Activated CD4-positive, alpha-beta memory T cell treated with anti-CD3 and anti-CD28 coated beads for 36 hours (primary cell): ENCODE results near the gene MRPS16. TPM values are rescaled to one million over a fixed set of nuclear protein-coding genes. Genes with fewer than 3 reads are reported as not detected.

Experiments
- CTCF ChIA-PET: fragments of 350-600 bp; sonication (Branson Sonifier 250); formaldehyde crosslinking; loops from one replicate; lab custom pipeline; 2021; ENCODE audit warnings: antibody characterized with exemption, inconsistent platforms; lab: Charles Lee
- POLR2A ChIA-PET: fragments of 350-600 bp; sonication (Branson Sonifier 250); formaldehyde crosslinking; loops from one replicate; lab custom pipeline; 2021; ENCODE audit warnings: antibody characterized with exemption; lab: Charles Lee
- DNase-seq: peaks from one replicate; pipeline ENCODE4 v3.0.0-alpha.2; 2020
- H3K27ac Mint-ChIP-seq: one replicate; pipeline ENCODE4 v1.8.0; 2021; ENCODE audit warnings: mixed read lengths
- H3K27me3 Mint-ChIP-seq: one replicate; pipeline ENCODE4 v1.8.0; 2021; ENCODE audit warnings: mixed read lengths
- H3K36me3 Mint-ChIP-seq: one replicate; pipeline ENCODE4 v1.8.0; 2021; ENCODE audit warnings: mixed read lengths
- H3K4me1 Mint-ChIP-seq: one replicate; pipeline ENCODE4 v1.8.0; 2021; ENCODE audit warnings: low read depth, mixed read lengths
- H3K4me3 Mint-ChIP-seq: one replicate; pipeline ENCODE4 v1.8.0; 2021; ENCODE audit warnings: mild to moderate bottlenecking, mixed read lengths
- H3K9me3 Mint-ChIP-seq: one replicate; pipeline ENCODE4 v1.8.0; 2021; ENCODE audit warnings: mixed read lengths
- intact Hi-C: fragments of 100-400 bp; cut with micrococcal nuclease; formaldehyde crosslinking; loops from one replicate; pipeline ENCODE4 v1.15.1; 2023
- total RNA-seq, 2 experiments: library from RNA; stranded (reverse); gene quantifications; one replicate each; pipeline ENCODE4 v1.2.3, GENCODE V29; 2021

Gene MRPS16
- total RNA-seq, 2 experiments from 2014 or later, result 136 to 139 TPM

DNA sequence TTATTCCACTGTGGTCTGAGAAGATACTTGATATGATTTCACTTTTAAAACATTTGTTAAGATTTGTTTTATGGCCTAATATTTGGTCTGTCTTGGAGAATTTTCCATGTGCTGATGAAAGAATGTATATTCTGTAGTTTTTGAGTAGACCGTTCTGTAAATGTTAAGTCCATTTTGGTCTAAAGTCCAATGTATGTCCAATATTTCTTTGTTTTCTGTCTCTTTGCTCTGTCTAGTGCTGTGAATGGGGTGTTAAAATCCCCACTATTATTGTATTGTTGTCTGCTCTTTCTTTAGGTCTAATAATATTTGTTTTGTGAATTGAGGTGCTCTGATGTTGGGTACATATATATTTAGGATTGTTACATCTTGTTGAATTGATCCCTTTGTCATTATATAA is 36.7 kb downstream of the MRPS16 start:
- no peak overlapping the region for H3K27ac Mint-ChIP-seq
- ChIA-PET POLR2A (no interaction called here), CTCF (no interaction called here)
- peaks cover 45% of the 10 kb centered on the region for H3K36me3 Mint-ChIP-seq
- no peaks in the 10 kb centered on the region for H3K27me3 Mint-ChIP-seq
- H3K4me3 Mint-ChIP-seq, result no peak overlapping the region
- no peaks in the 10 kb centered on the region for H3K9me3 Mint-ChIP-seq
- intact Hi-C loops, result no loop called here
- H3K4me1 Mint-ChIP-seq, result no peaks in the 10 kb centered on the region
- DNase-seq, result no peak

DNA sequence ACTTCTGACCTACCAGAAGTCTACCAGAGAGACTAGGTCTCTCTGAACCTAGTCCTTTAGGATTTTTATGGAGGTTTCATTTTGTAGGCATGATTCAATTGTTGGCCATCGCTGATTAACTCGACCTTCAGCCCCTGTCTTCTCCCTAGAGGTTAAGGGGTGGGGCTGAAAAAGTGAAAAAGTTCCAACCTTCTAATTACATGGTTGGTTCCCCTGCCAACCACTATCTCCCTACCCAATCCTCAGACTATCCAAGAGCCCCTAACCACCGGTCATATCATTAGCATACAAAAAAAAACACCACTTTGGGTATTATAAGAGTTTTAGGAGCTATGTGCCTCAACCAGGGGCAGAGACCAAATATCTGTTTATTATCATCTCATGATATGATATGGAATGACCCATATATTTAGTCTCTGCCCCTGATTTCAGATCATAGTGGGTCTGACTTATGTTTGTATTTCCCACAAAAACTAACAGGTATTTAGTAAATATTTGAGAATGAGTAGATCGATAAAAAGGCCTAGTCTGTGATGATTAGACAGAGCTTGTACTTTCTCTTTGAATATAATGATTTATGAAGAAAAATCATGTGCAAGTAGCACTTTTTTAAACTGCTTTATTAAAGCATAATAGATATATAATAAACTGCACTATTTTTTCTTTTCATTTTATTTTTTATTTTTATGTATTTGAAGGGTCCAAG is 41.2 kb downstream of the MRPS16 start:
- Mint-ChIP-seq H3K4me1 (no peaks in the 10 kb centered on the region), H3K27ac (no peak overlapping the region), H3K36me3 (peaks cover 23% of the 10 kb centered on the region), H3K9me3 (no peaks in the 10 kb centered on the region), H3K4me3 (no peak overlapping the region), H3K27me3 (no peaks in the 10 kb centered on the region)
- intact Hi-C loops, result no loop called here
- POLR2A ChIA-PET, result no interaction called here
- CTCF ChIA-PET, result no interaction called here
- no peak for DNase-seq

DNA sequence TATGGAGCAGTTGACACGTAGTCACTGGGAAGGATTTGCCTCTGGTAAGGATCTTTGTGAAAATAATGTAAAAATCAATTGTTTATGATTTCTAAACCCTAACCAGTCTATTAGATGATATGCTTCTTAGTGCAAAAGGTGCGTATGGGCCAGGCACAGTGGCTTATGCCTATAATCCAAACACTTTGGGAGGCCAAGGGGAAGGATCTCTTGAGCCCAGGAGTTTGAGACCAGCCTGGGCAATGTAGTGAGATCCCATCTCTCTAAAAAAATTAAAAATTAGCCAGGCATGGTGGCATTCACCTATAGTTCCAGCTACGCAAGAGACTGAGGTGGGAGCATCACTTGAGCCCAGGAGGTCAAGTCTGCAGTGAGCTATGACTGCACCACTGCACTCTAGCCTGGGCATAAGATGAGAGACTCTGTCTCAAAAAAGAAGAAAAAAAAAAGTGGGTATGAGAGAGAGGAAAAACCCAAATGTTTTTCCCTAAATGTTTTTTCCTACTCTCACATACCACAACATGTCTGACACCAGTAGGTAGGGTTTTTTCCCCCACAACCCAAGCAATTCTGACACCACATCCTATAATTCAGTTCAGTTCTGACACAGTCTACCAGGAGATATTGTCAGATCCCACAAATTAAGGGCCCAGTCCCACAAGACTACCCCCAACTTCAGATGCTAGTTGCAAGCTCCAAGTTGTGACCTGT is 41.9 kb downstream of the MRPS16 start:
- peaks cover 5% of the 10 kb centered on the region for H3K9me3 Mint-ChIP-seq
- H3K36me3 Mint-ChIP-seq, result peaks cover 25% of the 10 kb centered on the region
- POLR2A ChIA-PET, result no interaction called here
- no peak overlapping the region for H3K27ac Mint-ChIP-seq
- intact Hi-C loops, result no loop called here
- no peak overlapping the region for H3K4me3 Mint-ChIP-seq
- CTCF ChIA-PET, result no interaction called here
- DNase-seq, result no peak
- no peaks in the 10 kb centered on the region for H3K4me1 Mint-ChIP-seq
- H3K27me3 Mint-ChIP-seq, result no peaks in the 10 kb centered on the region

DNA sequence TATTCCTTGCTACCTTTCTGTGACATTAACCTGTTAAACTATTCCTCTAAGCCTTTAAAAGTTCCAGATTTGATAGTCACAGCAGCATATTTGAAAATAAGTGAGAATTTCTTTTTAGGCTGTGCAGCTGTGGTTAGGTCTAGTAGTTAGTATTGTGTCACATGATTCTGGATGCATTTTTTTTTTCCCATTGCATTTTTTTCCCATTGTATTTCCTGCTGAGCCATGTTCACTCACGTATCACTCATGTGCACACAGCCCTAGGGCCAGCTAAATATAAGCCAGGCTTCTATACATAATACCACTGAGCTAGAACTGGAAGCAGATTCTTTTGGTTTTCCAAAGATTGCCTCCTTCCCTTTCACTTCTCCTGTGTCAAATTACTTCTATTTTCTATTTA is 42.7 kb downstream of the MRPS16 start:
- Mint-ChIP-seq H3K27ac (no peak overlapping the region), H3K36me3 (peaks cover 25% of the 10 kb centered on the region), H3K9me3 (peaks cover 5% of the 10 kb centered on the region), H3K4me3 (no peak overlapping the region), H3K4me1 (no peaks in the 10 kb centered on the region), H3K27me3 (no peaks in the 10 kb centered on the region)
- CTCF ChIA-PET, result no interaction called here
- intact Hi-C loops, result no loop called here
- POLR2A ChIA-PET, result no interaction called here
- no peak for DNase-seq

DNA sequence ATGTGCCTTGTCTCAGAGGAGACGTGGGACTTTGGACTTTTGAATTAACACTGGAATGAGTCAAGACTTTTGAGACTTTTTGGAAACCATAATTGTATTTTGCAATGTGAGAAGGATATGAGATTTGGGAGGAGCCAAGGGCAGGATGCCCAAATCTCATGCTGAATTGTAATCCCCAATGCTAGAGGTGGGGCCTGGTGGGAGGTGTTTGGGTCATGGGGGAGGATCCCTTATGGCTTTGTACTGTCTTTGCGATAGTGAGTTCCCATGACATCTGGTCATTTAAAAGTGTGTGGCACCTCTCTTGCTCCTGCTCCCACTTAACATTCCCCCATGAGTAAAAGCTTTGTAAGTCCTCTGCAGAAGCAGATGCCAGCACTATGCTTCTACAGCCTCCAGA is 44.6 kb downstream of the MRPS16 start:
- DNase-seq, result no peak
- ChIA-PET POLR2A (no interaction called here), CTCF (interaction anchor here (0.7 kb wide), 1 partner anchor 113 kb away, joined by 3 read pairs; no protein-coding TSS in a partner anchor)
- Mint-ChIP-seq H3K4me1 (no peaks in the 10 kb centered on the region), H3K36me3 (peaks cover 10% of the 10 kb centered on the region), H3K27me3 (no peaks in the 10 kb centered on the region), H3K27ac (no peak overlapping the region), H3K9me3 (peaks cover 5% of the 10 kb centered on the region), H3K4me3 (no peak overlapping the region)
- intact Hi-C loops, result no loop called here

DNA sequence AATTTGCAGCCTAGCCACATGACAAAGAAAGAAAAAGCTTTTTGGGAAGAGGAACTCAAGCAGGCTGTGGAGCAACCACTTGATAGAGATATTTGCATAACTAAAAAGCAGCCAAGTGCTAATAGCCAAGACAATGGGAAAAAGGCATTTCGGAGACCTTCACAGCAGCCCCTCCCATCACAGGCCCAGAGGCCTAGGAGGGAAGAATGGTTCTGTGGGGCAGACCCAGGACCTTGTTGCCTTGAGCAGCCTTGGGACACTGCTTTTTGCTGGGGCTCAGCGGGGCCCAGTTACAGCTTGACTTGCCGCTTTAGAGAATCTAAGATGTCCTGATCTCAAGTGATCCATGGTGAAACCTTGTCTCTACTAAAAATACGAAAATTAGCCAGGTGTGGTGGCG is 46.1 kb downstream of the MRPS16 start:
- ChIA-PET POLR2A (no interaction called here), CTCF (no interaction called here)
- no peaks in the 10 kb centered on the region for H3K27me3 Mint-ChIP-seq
- H3K4me3 Mint-ChIP-seq, result no peak overlapping the region
- H3K4me1 Mint-ChIP-seq, result no peaks in the 10 kb centered on the region
- no peak for DNase-seq
- H3K36me3 Mint-ChIP-seq, result peaks cover 10% of the 10 kb centered on the region
- H3K27ac Mint-ChIP-seq, result no peak overlapping the region
- intact Hi-C loops, result no loop called here
- H3K9me3 Mint-ChIP-seq, result peaks cover 5% of the 10 kb centered on the region

DNA sequence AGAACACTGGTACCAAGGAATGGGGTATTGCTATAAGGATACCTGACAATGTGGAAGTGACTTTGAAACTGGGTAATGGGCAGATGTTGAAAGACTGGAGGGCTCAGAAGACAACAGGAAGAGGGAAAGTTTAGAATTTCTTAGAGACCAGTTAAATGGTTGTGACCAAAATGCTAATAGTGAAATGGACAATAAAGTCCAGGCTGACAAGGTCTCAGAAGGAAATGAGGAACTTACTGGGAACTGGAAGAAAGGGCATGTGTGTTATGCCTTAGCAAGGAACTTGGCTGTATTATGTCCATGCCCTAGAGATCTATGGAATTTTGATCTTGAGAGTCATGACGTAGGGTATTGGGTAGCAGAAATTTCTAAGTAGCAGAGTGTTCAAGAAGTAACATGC is 46.6 kb downstream of the MRPS16 start:
- ChIA-PET POLR2A (no interaction called here), CTCF (no interaction called here)
- Mint-ChIP-seq H3K9me3 (peaks cover 5% of the 10 kb centered on the region), H3K27me3 (no peaks in the 10 kb centered on the region), H3K27ac (no peak overlapping the region), H3K36me3 (peaks cover 9% of the 10 kb centered on the region), H3K4me1 (no peaks in the 10 kb centered on the region), H3K4me3 (no peak overlapping the region)
- DNase-seq, result no peak
- intact Hi-C loops, result no loop called here

DNA sequence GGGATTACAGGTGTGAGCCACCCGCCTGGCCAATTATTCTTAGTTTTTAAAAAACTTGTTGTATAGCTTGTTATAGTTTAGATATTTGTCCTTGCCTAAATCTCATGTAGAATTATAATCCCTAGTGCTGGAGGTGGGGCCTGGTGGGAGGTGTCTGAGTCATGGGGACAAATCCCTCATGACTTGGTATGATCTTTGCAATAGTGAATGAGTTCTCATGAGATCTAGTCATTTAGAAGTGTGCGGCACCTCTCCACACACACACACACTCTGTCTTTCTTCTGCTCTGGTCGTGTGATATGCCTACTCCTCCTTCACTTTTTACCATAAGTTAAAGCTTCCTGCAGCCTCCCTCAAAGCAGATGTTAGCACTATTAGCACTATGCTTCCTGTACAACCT is 47.4 kb downstream of the MRPS16 start:
- H3K4me1 Mint-ChIP-seq, result no peaks in the 10 kb centered on the region
- intact Hi-C loops, result no loop called here
- POLR2A ChIA-PET, result no interaction called here

More for the DNA sequence above, 47.4 kb downstream of the MRPS16 start:
- H3K9me3 Mint-ChIP-seq, result peaks cover 5% of the 10 kb centered on the region
- no peak overlapping the region for H3K27ac Mint-ChIP-seq
- CTCF ChIA-PET, result no interaction called here
- no peak overlapping the region for H3K4me3 Mint-ChIP-seq
- no peaks in the 10 kb centered on the region for H3K27me3 Mint-ChIP-seq
- peaks cover 8% of the 10 kb centered on the region for H3K36me3 Mint-ChIP-seq
- no peak for DNase-seq

Other genes with a start within 250 kb of the MRPS16 start
- 10 to 100 TPM; 30.9 to 31.2 TPM for gene P4HA1, start 155.8 kb downstream of the MRPS16 start, total RNA-seq
- 1 to 10 TPM; 1.0 to 1.4 TPM for gene NUDT13, start 142.2 kb downstream of the MRPS16 start, total RNA-seq
- gene ECD, start 84.6 kb downstream of the MRPS16 start, total RNA-seq, result 10 to 100 TPM; 37.5 to 37.7 TPM
- 10 to 100 TPM; 12.8 to 14.6 TPM for gene FAM149B1, start 84.5 kb downstream of the MRPS16 start, total RNA-seq
- gene DNAJC9, start 5.4 kb downstream of the MRPS16 start, total RNA-seq, result 10 to 100 TPM; 45.8 to 49.3 TPM
- gene CFAP70, start 106.2 kb upstream of the MRPS16 start, total RNA-seq, result under 1 TPM; 0.33 to 0.80 TPM
- 100 to 1,000 TPM; 138 to 143 TPM for gene ANXA7, start 161.4 kb upstream of the MRPS16 start, total RNA-seq
- gene MSS51, start 180.9 kb upstream of the MRPS16 start, total RNA-seq, result 1 to 10 TPM; 2.1 to 2.5 TPM
- gene PPP3CB, start 243.4 kb upstream of the MRPS16 start, total RNA-seq, result 10 to 100 TPM; 48.4 to 50.2 TPM